PC-3 (cell line): ENCODE measurements around the gene SLC19A1. TPM values are rescaled to one million over a fixed set of nuclear protein-coding genes. Genes with fewer than 3 reads are reported as not detected.

Experiments used
- ATAC-seq: fragments of 200-7000 bp; cut with Tn5 transposase; 2 replicates; pipeline ENCODE4 v1.9.1; 2020; ENCODE audit warnings: mild to moderate bottlenecking, moderate library complexity
- BruUV-seq: library from RNA; stranded (reverse); fragments of 400-500 nt; replicated peaks from 2 replicates; lab custom pipeline; 2021; lab: Mats Ljungman, UMichigan
- CTCF ChIA-PET: fragments of 300-600 bp; sonication (Branson Sonifier 250); formaldehyde crosslinking; loops from one replicate; lab custom pipeline; 2022; ENCODE audit warnings: antibody characterized with exemption; lab: Charles Lee
- POLR2A ChIA-PET: fragments of 300-600 bp; sonication (Branson Sonifier 250); formaldehyde crosslinking; loops from one replicate; lab custom pipeline; 2022; ENCODE audit warnings: antibody characterized with exemption; ENCODE audit not compliant: unreplicated experiment; lab: Charles Lee
- DNase-seq: peaks from one replicate; pipeline ENCODE4 v3.0.0-alpha.2; 2015
- H2AFZ ChIP-seq: fragments of 300-600 bp; sonication (generic); 2 replicates; pipeline ENCODE4 v1.6.0; 2016; ENCODE audit warnings: antibody characterized with exemption, low read length
- H3F3A ChIP-seq: fragments of 300-600 bp; sonication (generic); one replicate; pipeline ENCODE4 v1.6.0; 2017; ENCODE audit warnings: antibody characterized with exemption, low read length, control low read depth, mild to moderate bottlenecking; ENCODE audit not compliant: unreplicated experiment
- H3K27ac ChIP-seq: fragments of 300-600 bp; sonication (generic); 2 replicates; pipeline ENCODE4 v1.5.1; 2016; ENCODE audit warnings: mild to moderate bottlenecking, low read length
- H3K27me3 ChIP-seq: fragments of 300-600 bp; sonication (generic); 2 replicates; pipeline ENCODE4 v1.6.1; 2016; ENCODE audit warnings: low read length, mixed read lengths
- H3K36me3 ChIP-seq: fragments of 300-600 bp; sonication (generic); 2 replicates; pipeline ENCODE4 v1.6.1; 2016; ENCODE audit warnings: low read depth, mixed run types, low read length, mixed read lengths
- H3K4me1 ChIP-seq: fragments of 300-600 bp; sonication (generic); 2 replicates; pipeline ENCODE4 v1.5.1; 2016; ENCODE audit warnings: low read length; ENCODE audit not compliant: insufficient read depth
- H3K4me2 ChIP-seq: fragments of 300-600 bp; sonication (generic); 2 replicates; pipeline ENCODE4 v1.6.0; 2016; ENCODE audit warnings: low read length
- H3K4me3 ChIP-seq: fragments of 300-600 bp; sonication (generic); 2 replicates; pipeline ENCODE4 v1.5.1; 2016; ENCODE audit warnings: mild to moderate bottlenecking, low read length, mixed read lengths
- H3K79me2 ChIP-seq: fragments of 300-600 bp; sonication (generic); 2 replicates; pipeline ENCODE4 v1.6.1; 2017; ENCODE audit warnings: low read length, mixed read lengths
- H3K9ac ChIP-seq: fragments of 300-600 bp; sonication (generic); 2 replicates; pipeline ENCODE4 v1.6.0; 2016; ENCODE audit warnings: mild to moderate bottlenecking, low read length
- H3K9me2 ChIP-seq: fragments of 300-600 bp; sonication (generic); replicated peaks from 2 replicates; pipeline ENCODE4 v1.6.1; 2016; ENCODE audit warnings: mixed run types, low read length, mixed read lengths
- H3K9me3 ChIP-seq: fragments of 300-600 bp; sonication (generic); 2 replicates; pipeline ENCODE4 v1.6.1; 2016; ENCODE audit warnings: low read length, mixed read lengths
- H4K20me1 ChIP-seq: fragments of 300-600 bp; sonication (generic); 2 replicates; pipeline ENCODE4 v1.6.1; 2016; ENCODE audit warnings: low read length, mixed read lengths
- CTCF ChIP-seq: fragments of 300-600 bp; sonication (generic); conservative IDR thresholded peaks from 2 replicates; pipeline ENCODE4 v1.5.1; 2017; ENCODE audit warnings: antibody characterized with exemption, low read depth, mild to moderate bottlenecking, low read length
- EZH2 ChIP-seq: fragments of 300-600 bp; sonication (generic); IDR thresholded peaks from one replicate; pipeline ENCODE4 v1.6.1; 2017; ENCODE audit warnings: antibody characterized with exemption, mild to moderate bottlenecking, low read length; ENCODE audit not compliant: unreplicated experiment
- EZH2phosphoT487 ChIP-seq: fragments of 300-600 bp; sonication (generic); IDR thresholded peaks from 2 replicates; pipeline ENCODE4 v1.6.1; 2018; ENCODE audit warnings: mild to moderate bottlenecking, antibody characterized with exemption, low read length, borderline replicate concordance
- intact Hi-C: fragments of 100-400 bp; cut with micrococcal nuclease; formaldehyde crosslinking; loops from 2 replicates; pipeline ENCODE4 v1.9.0; 2023
- total RNA-seq: library from RNA; depleted of rRNA; stranded (reverse); fragments of >200 nt; gene quantifications from 2 replicates; pipeline ENCODE4 v1.2.3, GENCODE V29; 2014

The SLC19A1 gene
- total RNA-seq, 1 experiment from 2014 or later = 54.2 TPM

- Histone ChIP-seq H3K4me3 (no peak overlapping the region), H2AFZ (0 out of 2 replicates have a peak overlapping the region, but pooled peaks have one; percentile 19), H3F3A (peaks cover 4% of the 10 kb centered on the region), H3K36me3 (no peaks in the 10 kb centered on the region), H3K27ac (peak overlapping the region; percentile 56), H3K4me2 (peak overlapping the region; percentile 38), H3K9me3 (no peaks in the 10 kb centered on the region), H3K4me1 (peaks cover 14% of the 10 kb centered on the region), H3K27me3 (no peaks in the 10 kb centered on the region), H4K20me1 (no peaks in the 10 kb centered on the region), H3K9ac (peak overlapping the region; percentile 18; the same call in 1 of the 2 replicates), H3K9me2 (no peaks in the 10 kb centered on the region), H3K79me2 (no peaks in the 10 kb centered on the region)
- ChIA-PET CTCF (no interaction called here), POLR2A (no interaction called here)
- ATAC-seq = no peak
- DNase-seq = no peak
- no TSS peak for BruUV-seq
- intact Hi-C loops = no loop called here
- no peak for TF ChIP-seq EZH2
- TF ChIP-seq EZH2phosphoT487 = no peak
- no peak for TF ChIP-seq CTCF
Measured at GRCh38 chr21:45550522-45551210, 8.4 kb upstream of the SLC19A1 start.

- Histone ChIP-seq H3K9me2 (no peaks in the 10 kb centered on the region), H3K4me2 (no peak overlapping the region), H3K27ac (no peak overlapping the region), H3K36me3 (no peaks in the 10 kb centered on the region), H3K4me1 (peaks cover 14% of the 10 kb centered on the region), H3K9me3 (no peaks in the 10 kb centered on the region), H3K79me2 (no peaks in the 10 kb centered on the region), H2AFZ (no peak overlapping the region), H3K4me3 (no peak overlapping the region), H3K27me3 (no peaks in the 10 kb centered on the region), H4K20me1 (no peaks in the 10 kb centered on the region), H3K9ac (no peak overlapping the region), H3F3A (peaks cover 4% of the 10 kb centered on the region)
- TF ChIP-seq CTCF (no peak; the same call in 1 of the 2 replicates), EZH2 (no peak), EZH2phosphoT487 (no peak)
- CTCF ChIA-PET = no interaction called here
- DNase-seq = no peak
- intact Hi-C loops = no loop called here
- POLR2A ChIA-PET = no interaction called here
- no TSS peak for BruUV-seq
- no peak for ATAC-seq
Measured at GRCh38 chr21:45549626-45550463, 7.6 kb upstream of the SLC19A1 start.
